Thymus (tissue), 11 donors: ENCODE data around the gene MYADM. TPM values are rescaled to one million over a fixed set of nuclear protein-coding genes. Genes with fewer than 3 reads are reported as not detected.

Source experiments
- DNase-seq, 9 donors: peaks; one replicate each; pipeline ENCODE4 v3.0.0-alpha.2; 2013; ENCODE audit warnings: low spot score in 9 of 9, low read depth in 6 of 9, missing footprints in 1 of 9
- H3K27ac ChIP-seq, 2 donors: one replicate each; pipeline ENCODE4 v1.5.1; 2013; ENCODE audit warnings: control low read depth in 1 of 2, low read depth in 1 of 2, low read length in 1 of 2, mild to moderate bottlenecking in 1 of 2, moderate library complexity in 1 of 2
- H3K27me3 ChIP-seq, 2 donors: one replicate each; pipeline ENCODE4 v1.5.1; 2013; ENCODE audit warnings: low read length in 1 of 2; ENCODE audit not compliant: control insufficient read depth in 2 of 2, insufficient read depth in 1 of 2
- H3K36me3 ChIP-seq, 2 donors: one replicate each; pipeline ENCODE4 v1.5.1; 2013; ENCODE audit warnings: low read length in 1 of 2, mild to moderate bottlenecking in 1 of 2, moderate library complexity in 1 of 2; ENCODE audit not compliant: control insufficient read depth in 2 of 2, insufficient read depth in 2 of 2
- H3K4me1 ChIP-seq, 2 donors: one replicate each; pipeline ENCODE4 v1.5.1; 2013; ENCODE audit warnings: low read length in 2 of 2; ENCODE audit not compliant: control insufficient read depth in 2 of 2, insufficient read depth in 2 of 2
- H3K4me3 ChIP-seq, 2 donors: one replicate each; pipeline ENCODE4 v1.5.1; 2013; ENCODE audit warnings: low read length in 2 of 2, control low read depth in 1 of 2, mild to moderate bottlenecking in 1 of 2
- H3K9me3 ChIP-seq, 2 donors: one replicate each; pipeline ENCODE4 v1.5.1; 2013; ENCODE audit warnings: low read length in 1 of 2, mild to moderate bottlenecking in 1 of 2; ENCODE audit not compliant: control insufficient read depth in 2 of 2, insufficient read depth in 1 of 2
- WGBS: extraction: QIAGEN DNeasy Blood & Tissue Kit; methylation state at CpG from one replicate; pipeline ENCODE4 v1.1.7; 2013; 5-methylcytosine and 5-hydroxymethylcytosine counted together
- polyA plus RNA-seq: library from polyadenylated mRNA; stranded (reverse); fragments of 200-250 nt; gene quantifications from one replicate; pipeline ENCODE4 v1.2.3, GENCODE V29; 2013
- total RNA-seq: library from RNA; stranded (reverse); fragments of 120-200 nt; gene quantifications from one replicate; pipeline ENCODE4 v1.2.4, GENCODE V29; 2013
- donor health status: healthy.

Gene MYADM
- total and polyA plus RNA-seq, 2 donors: 4.5 to 34.4 TPM

DNA sequence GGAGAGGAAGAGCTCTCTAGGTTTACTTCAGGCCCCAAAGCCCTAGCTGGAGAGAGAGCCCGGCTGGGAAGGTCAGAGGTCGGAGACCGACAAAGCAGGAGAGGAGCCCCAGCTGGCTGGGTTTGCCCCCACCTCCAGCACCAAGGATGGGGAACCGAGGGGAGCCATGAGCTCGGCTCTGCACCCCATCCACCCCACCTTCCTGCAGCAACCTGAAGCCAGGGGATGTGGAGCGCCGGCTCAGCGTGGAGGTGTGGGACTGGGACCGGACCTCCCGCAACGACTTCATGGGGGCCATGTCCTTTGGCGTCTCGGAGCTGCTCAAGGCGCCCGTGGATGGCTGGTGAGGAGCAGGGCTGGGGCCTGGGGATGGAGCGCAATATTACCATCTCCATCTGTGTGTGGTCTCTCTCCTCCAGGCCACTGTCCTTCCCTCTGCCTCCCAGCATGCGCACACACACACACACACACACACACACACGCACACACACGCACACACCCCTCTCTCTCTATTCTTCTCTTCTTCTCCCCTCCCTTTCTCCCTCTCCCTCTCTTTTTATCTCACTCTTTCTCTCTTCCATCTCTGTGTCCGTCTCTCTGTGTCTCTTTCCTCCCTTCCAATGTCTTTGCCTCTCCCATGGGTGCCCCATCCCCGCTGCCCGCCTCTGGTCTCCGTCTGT lies 24.8 kb downstream of the MYADM start:
- Histone ChIP-seq H3K27ac (no peak overlapping the region), H3K36me3 (no peaks in the 10 kb centered on the region), H3K4me1 (peaks cover 4 to 5% of the 10 kb centered on the region in 2 donors), H3K27me3 (peaks cover 3 to 8% of the 10 kb centered on the region in 2 donors), H3K9me3 (no peaks in the 10 kb centered on the region), H3K4me3 (no peak overlapping the region)
- 89% methylated on average over 23 of the region's 23 CpGs for WGBS
- no peak for DNase-seq

DNA sequence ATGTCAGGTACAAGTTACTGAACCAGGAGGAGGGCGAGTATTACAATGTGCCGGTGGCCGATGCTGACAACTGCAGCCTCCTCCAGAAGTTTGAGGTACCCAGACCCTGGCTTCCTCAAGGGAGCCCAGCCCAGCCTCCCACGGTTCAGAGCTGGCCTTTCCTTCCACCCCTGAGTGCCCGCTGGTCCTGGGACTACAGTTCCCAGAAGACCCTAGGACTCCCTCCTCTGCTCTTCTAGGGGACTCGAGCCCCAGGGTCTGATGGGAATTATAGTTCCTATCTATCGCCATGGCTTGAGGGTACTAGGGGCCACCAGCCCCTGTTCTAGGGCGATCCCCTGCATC lies 25.3 kb downstream of the MYADM start:
- no peak overlapping the region for H3K4me3 ChIP-seq
- no peak overlapping the region for H3K27ac ChIP-seq
- DNase-seq: no peak
- H3K36me3 ChIP-seq: no peaks in the 10 kb centered on the region
- H3K27me3 ChIP-seq: peaks cover 6 to 11% of the 10 kb centered on the region in 2 donors
- WGBS: 70% methylated on average over 8 of the region's 8 CpGs
- H3K4me1 ChIP-seq: peaks cover 4 to 5% of the 10 kb centered on the region in 2 donors
- no peaks in the 10 kb centered on the region for H3K9me3 ChIP-seq

GRCh38 chr19:53894707-53895106 lies 27.0 kb downstream of the MYADM start:
- Histone ChIP-seq H3K27me3 (peaks cover 6 to 23% of the 10 kb centered on the region in 2 donors), H3K27ac (no peak overlapping the region)
- WGBS: 87% methylated on average over 9 of the region's 9 CpGs

GRCh38 chr19:53896682-53897081 lies 29.0 kb downstream of the MYADM start:
- no peak for DNase-seq
- Histone ChIP-seq H3K4me1 (no peaks in the 10 kb centered on the region), H3K4me3 (no peak overlapping the region), H3K36me3 (no peaks in the 10 kb centered on the region), H3K27ac (no peak overlapping the region), H3K27me3 (peaks cover 6 to 23% of the 10 kb centered on the region in 2 donors), H3K9me3 (no peaks in the 10 kb centered on the region)
- WGBS: 59% methylated on average over 4 of the region's 4 CpGs

More at GRCh38 chr19:53894707-53895106, 27.0 kb downstream of the MYADM start:
- no peak overlapping the region for H3K4me3 ChIP-seq
- peaks cover 0 to under 1% of the 10 kb centered on the region in 2 donors for H3K4me1 ChIP-seq
- no peak for DNase-seq
- H3K9me3 ChIP-seq: no peaks in the 10 kb centered on the region
- H3K36me3 ChIP-seq: no peaks in the 10 kb centered on the region

DNA sequence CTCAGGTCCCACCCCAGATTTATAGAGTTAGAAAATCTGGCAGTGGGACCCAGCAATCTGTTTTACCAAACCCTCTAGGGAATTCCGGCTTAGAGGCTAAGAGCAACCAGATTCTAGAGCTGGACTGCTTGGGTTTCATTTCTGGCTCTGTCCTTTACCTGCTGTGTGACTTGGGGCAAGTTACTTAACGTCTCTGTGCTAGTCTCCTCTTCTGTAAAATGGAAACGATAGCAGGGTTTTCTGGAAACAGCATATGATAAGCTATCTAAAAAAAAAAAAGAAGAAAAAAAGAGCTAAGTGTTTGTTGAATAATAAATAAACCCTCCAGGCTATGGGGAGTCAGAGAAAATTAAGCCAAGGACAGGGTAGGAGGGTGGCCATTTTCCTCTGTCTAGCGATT lies 29.8 kb downstream of the MYADM start:
- peaks cover 6 to 21% of the 10 kb centered on the region in 2 donors for H3K27me3 ChIP-seq

DNA sequence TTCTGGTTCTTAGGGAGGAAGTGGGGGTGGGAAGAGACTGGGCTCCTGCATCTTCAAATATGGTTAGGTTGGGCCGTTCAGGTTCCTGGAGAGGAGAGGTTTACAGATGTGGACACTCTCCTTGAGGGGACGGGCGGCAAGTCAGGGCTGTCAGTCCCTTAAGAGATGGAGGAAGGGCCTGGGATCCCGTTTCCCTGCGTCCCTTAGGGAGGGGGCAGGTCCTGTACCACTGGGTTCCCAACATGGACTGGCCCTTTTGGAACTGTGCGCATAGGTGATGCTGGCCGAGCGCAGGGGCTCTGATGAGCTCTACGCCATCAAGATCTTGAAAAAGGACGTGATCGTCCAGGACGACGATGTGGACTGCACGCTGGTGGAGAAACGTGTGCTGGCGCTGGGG lies 30.5 kb downstream of the MYADM start:
- Histone ChIP-seq H3K27ac (no peak overlapping the region), H3K27me3 (peaks cover 6 to 21% of the 10 kb centered on the region in 2 donors), H3K4me3 (no peak overlapping the region), H3K36me3 (no peaks in the 10 kb centered on the region), H3K9me3 (no peaks in the 10 kb centered on the region), H3K4me1 (no peaks in the 10 kb centered on the region)
- WGBS: 10% methylated on average over 16 of the region's 16 CpGs
- DNase-seq: no peak

More for the DNA sequence above, 29.8 kb downstream of the MYADM start:
- 69% methylated on average over 4 of the region's 4 CpGs for WGBS
- Histone ChIP-seq H3K36me3 (no peaks in the 10 kb centered on the region), H3K27ac (no peak overlapping the region), H3K4me3 (no peak overlapping the region), H3K4me1 (no peaks in the 10 kb centered on the region), H3K9me3 (no peaks in the 10 kb centered on the region)
- DNase-seq: no peak

- H3K27ac ChIP-seq: no peak overlapping the region
- peaks cover 6 to 21% of the 10 kb centered on the region in 2 donors for H3K27me3 ChIP-seq
- H3K4me3 ChIP-seq: no peak overlapping the region
- WGBS: 10% methylated on average over 42 of the region's 42 CpGs
- no peak for DNase-seq
- H3K36me3 ChIP-seq: no peaks in the 10 kb centered on the region
- no peaks in the 10 kb centered on the region for H3K9me3 ChIP-seq
- no peaks in the 10 kb centered on the region for H3K4me1 ChIP-seq
These were observed 31.1 kb downstream of the MYADM start for GRCh38 chr19:53898636-53899341.

- no peak for DNase-seq
- Histone ChIP-seq H3K27me3 (peaks cover 6 to 29% of the 10 kb centered on the region in 2 donors), H3K36me3 (no peaks in the 10 kb centered on the region), H3K4me1 (no peaks in the 10 kb centered on the region), H3K27ac (no peak overlapping the region), H3K4me3 (no peak overlapping the region), H3K9me3 (no peaks in the 10 kb centered on the region)
- 94% methylated on average over 27 of the region's 27 CpGs for WGBS
These were observed 32.6 kb downstream of the MYADM start for GRCh38 chr19:53900191-53900860.
